GM19467 (cell line): ENCODE results near the gene HDAC8.

ENCODE experiments used
- ATAC-seq: cut with Tn5 transposase; IDR thresholded peaks from one replicate; pipeline ENCODE4 v1.9.1; 2021; ENCODE audit warnings: mild to moderate bottlenecking, moderate library complexity; ENCODE audit not compliant: unreplicated experiment

Gene HDAC8

DNA sequence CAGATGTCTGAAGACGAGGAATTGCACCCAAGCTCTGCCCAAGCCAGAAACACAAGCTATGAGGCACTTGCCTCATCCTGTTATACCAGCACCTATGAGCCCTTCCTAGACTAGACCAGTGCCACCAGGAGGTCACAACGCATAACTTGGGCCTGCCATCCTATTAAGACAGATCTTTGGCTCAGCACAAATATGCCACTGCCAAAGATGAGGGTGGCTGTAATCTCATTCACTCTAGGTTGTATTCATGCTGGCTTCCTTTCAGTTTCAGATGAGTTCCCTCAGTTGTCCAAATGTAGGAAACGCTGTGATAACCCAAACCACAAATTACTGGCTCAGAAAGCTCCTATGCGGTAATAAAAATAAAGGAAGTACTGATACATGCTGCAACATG lies 190.4 kb downstream of the HDAC8 start:
- ATAC-seq, result no peak

DNA sequence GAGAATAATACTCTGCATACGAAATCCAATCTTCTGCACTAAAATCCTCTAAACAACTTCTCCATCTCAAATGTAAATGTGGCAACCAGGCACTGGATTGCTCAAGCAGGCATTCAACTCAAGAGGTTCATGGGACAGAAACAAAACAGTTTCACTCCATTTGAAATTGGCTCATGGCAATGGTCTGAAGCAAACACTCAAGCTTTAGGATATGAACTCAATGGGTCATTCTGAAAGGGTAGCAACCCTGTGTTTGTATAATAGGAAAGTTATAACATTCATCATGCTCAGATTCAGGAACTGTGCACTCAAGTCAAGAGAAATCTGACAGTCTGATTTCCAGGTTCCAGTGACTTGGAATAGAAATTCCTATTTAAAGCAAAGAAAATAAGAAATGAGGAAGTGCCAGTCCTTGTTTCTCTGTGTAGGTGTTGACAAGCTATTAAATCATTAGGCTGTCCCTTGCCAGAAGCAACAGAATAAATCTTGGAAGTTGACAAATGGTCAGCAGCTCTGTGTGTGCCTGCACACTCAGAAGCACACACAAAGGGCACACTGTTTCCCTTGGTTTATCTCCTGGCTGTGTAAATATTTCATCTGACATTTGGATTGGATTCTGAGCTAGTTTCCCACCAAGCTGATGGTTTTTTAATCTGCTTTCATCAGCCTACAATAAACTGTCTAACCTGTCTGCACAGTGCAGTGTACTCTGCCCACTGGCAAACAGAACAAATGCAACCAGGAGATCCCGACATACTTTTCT lies 191.0 kb downstream of the HDAC8 start:
- no peak for ATAC-seq

DNA sequence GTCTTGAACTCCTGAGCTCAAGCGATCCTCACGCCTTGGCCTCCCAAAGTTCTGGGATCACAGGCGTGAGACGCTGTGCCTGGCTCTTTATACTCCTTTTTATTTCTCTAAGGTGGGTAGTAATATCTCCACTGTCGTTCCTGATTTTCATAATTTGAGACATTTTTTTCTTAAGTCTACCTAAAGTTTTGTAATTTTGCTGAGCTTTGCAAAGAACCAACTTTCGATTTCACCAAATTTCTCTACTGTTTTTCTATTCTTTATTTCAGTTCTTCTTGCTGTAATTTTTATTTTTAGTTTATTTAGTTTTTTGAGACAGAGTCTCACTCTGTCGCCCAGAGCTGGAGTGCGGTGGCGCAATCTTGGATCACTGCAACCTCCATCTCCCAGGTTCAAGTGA lies 196.5 kb downstream of the HDAC8 start:
- no peak for ATAC-seq

DNA sequence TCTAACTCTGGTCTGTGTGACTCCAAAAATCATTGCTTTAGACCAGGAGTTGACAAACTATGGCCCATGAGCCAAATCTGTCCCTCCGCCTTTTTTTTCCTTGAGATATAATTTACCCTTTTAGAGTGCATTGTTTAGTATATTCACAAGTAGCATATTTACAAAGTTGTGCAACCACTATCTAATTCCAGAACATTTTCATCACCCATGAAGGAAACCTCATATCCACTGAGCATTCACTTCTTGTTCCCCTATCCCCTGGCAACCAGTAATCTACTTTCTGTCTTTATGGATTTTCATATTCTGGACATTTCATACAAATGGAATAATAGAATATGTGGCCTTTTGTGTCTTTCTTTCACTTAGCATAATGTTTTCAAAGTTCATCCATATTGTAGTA lies 199.5 kb downstream of the HDAC8 start:
- ATAC-seq, result no peak

DNA sequence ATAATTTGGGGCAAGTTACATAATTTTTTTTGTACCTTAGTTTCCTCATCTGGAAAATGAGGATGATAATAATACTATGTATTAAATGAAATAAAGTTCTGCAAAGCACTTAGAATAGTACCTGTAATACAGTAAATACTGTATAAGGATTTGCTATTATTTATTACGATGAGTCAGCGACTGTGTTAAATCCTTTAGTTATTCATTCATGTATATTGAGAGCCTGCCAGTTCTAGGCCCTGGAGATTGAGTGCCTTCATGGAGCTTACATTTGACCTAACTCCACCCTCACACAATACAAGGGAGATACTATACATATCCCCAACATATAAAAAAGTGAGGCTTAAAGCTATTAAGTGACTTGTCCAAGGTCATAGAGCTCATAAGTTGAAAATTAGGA lies 199.9 kb downstream of the HDAC8 start:
- ATAC-seq, result no peak

DNA sequence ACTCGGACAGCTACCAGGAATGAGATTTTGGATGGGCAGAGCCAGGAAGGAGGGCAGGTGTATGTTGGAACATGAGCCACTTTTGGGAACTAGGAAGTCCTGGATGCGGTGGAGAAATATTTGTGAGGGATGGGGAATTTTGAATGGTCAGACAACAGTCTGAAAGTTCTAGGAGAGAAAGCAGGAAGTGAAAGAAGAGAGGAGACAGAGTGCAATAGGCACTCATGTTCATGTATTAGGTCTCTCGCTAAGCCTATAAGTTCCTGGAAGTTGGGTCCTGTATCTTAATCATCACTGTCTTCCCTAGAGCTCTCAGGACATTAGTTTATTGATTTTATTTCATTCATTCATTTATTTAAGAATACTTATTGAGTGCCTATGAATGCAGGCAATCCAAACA lies 201.2 kb downstream of the HDAC8 start:
- no peak for ATAC-seq

DNA sequence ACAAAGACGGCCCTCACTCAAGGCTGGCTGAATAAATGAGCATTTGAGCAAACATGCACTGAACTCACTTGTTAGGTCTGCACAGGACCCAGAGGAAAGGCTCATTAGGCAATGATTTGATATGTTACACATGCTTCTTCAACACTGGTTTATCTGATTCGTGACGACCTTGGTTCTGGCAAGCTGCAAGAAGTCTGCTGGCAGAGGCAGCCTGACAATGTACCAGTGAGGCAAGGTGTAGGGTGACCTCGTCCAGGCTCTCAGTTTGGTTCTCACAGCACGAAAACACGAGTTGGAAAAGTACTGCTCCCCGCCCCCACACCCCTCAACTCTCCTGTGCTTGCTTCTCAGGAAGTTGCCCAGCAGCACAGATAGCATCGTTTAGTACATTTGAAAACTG lies 203.8 kb downstream of the HDAC8 start:
- ATAC-seq, result no peak

DNA sequence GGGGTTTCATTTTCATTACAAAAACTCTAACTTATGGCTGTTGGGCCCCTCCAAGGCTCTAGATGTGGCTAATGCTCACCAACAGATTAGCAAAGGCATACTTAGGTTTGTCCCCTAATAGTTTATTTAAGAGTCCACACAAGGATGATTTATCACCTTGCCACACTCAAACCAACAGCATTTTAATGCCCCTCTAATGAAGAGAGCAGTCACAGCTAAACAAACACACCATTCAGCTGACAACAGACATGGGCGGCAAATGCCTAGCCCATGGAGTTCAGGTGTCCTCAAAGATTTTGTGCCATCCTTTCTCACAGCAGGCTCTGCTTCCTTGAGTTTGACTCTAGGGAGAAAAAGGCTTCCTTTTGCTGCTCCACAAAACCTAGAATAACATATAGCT lies 205.1 kb downstream of the HDAC8 start:
- no peak for ATAC-seq

DNA sequence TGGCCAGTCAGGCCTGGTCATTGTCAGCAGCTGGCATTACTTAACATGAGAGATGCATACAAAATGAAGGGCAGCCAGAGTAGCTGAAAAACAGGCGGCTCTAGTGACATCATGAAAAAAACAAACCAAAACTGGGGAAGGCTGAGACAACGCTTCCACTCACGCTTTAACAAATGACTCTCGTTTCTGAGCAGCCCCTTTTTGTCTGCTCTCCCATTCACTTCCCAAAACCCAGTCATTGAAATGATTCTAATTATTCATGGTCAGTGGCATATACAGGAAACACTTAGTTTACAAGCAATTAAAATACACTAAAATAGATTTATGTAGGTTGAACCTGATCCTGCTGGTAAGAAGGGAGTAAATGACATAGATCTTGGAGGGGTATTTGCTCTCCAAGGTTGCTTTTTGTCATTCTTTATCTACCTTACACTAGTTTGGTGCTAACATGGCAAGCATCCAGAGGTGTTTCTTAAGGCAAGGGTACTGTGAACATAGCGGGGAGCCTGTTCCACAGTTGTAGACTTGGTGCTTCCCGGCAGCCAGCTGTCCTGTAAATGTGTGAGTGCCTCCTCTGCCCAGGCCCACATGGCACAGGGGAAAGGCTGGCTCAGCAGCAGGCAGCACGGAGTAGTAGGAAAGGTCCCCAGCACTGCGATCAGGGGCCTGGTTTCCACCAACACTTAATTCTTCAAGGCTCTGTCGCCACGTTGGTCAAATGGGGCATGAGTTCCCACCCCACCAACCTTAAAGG lies 205.8 kb downstream of the HDAC8 start:
- ATAC-seq, result no peak

DNA sequence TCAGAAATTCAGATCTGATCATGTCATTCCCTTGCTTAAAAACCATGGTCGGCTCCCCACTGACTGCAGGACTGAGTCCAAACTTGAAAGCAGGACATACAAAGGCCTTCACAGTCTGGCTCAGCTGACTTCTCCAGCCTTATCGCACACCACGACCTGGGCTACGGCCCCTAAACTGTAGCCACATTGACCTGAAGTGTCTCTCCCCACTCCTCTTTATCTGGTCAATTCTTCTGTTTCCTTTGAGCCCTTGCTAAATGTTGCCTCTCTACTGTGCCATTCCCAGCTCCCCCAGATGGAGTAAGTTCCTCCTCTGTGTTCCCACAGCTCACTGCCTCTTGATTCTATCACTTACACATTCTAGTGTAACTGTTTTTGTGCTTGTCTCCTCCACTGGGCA lies 206.5 kb downstream of the HDAC8 start:
- ATAC-seq, result no peak

DNA sequence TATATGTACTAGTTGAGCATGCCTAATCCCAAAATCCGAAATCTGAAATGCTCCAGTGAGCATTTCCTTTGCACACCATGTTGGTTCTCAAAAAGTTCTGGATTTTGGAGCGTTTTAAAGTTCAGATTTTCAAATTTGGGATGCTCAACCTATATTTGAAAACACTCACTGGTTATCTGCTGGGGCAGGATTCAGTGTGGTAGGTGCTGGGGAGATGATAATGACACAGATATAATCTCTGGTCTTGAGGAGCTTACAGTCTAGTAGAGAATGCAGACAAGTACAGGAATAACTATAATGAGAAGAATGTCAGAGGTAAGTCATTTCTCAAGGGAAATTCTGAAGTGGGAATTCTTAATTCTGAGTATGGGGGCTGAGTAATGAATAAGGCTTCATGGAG lies 207.5 kb downstream of the HDAC8 start:
- no peak for ATAC-seq

DNA sequence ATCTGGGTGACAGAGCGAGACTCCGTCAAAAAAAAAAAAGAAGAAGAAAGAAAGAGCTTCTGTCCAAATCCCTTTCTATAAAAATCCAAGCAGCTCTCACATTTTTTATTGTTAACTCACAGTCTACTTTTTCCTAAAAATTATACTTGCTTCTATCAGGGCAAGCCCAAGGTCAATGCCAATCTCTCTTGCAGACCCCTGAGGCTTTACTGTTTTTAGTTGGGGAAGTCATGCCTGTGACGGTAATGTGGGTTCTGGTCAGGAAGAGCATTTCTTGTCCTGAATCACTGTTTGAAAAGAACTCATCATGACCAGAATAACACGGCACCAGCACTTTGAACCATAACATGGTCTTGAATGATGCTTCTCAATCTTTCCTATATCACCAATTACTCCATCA lies 212.3 kb downstream of the HDAC8 start:
- no peak for ATAC-seq

DNA sequence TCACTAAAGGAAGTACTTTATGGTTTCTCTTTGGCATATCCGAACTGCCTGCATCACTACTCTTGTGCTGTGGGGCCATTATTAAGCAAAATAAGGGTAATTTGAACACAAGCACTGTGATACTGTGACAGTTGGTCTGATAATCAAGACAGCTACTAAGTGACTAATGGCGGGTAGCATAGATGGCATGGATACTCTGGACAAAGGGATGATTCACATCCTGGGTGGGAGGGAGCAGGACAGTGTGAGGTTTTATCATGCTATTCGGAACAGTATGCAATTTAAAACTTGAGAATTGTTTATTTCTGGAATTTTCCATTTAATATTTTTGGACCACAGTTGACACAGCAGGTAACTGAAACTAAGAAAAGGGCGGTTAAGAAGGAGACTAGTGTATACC lies 214.3 kb downstream of the HDAC8 start:
- no peak for ATAC-seq

DNA sequence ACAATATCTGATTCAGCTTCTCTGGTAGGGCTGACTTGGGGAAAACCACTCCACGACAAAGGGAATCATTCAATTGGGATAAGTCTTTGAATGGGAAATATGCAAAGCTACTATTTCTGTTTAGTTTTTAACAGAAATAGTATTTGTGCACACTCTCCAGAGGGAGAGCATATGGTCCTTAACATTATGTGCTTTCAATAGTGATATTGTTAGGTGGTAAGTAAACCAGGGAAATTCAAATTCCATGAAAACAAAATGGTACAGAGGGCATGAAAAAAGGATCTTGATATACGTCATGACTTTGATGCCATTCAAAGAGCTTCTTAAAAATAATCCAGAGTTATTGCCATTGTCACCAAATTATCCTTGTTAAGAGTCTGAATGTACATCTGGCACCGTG lies 219.9 kb downstream of the HDAC8 start:
- no peak for ATAC-seq

DNA sequence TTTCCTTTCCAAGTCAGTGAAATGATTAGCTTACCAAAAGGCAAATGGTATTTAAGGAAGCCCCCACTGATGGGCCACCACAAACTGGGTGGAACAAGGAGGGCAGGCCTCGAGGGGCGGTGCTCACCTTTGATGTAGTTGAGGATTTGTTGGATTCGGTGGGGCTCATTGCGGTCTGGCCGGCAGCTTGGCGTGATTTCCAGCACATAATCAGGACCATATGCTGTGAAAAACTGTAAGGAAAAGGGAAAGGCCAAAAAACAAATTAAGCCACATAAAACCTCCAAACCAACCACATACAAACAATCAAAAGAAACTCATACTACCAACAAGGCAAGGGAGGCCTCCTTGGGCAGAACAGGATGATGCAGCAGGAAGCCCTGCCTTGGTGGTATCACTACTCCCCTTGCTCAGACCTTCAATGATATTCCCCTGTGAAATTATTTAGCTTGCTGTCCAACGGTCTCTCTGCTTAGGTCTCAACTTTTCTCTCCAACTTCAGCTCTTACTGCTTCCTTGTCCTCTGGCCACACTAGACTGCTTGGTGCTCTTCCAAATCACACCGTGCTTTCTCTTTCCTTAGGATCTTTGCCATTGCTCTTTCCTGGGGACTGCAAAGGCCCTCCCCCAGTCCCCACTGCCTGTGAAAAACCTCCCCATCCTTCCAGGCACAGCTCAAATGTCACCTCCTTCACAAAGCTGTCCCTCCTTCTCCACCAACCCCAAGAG lies 220.9 kb downstream of the HDAC8 start:
- no peak for ATAC-seq

DNA sequence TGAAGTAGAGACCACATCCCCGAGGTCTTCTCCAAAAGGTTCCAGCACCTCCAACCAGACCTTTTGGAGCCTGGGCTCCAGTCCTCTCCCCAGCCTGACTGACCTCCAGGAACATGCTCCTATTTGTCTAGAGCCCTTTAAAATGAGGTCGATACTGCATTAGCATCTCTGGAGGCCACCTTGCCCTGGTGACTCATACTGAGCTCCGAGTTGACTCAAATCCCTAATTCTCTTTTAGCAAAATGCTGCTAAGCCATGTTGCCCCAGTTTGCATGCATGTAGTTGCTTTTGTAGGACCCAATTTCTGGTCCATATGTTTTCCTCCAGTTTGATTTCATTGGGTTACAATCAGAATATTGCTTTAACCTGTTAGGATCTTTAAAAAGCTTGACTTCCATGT lies 223.5 kb downstream of the HDAC8 start:
- ATAC-seq, result peak; percentile 87

DNA sequence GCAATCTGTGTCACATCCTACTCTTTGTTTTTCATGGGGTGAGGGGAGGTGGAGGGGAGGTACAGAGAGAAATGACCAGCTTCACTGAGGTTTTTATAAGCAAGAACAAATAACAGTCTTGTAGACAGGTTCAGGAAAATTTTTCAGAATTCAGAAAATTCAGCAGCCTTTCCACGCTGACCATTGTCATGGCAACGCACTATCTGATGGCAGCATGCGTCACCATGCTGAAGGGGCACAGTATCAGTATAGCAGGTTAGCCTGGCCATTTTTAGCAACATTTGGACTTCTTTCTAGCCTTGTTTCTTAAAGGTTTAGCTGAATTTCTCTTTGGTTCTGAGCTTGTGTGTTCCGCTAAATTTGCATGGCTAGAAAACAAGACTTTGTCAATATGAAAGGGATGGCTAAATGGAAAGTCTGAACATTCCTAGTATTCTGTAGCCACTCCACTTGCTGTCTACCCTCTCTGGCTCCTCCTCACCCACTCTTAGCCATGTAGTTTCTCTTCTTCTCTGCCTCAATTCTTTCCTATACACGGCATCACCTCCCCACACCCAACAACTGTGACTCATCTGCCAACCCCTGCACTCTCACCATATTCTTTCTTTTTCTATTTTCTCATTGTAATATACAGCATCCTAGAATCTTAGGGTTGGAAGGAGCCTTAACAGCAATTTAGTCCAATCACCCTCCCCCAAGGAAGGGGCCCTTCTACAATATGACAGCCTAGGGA lies 224.2 kb downstream of the HDAC8 start:
- ATAC-seq, result no peak

DNA sequence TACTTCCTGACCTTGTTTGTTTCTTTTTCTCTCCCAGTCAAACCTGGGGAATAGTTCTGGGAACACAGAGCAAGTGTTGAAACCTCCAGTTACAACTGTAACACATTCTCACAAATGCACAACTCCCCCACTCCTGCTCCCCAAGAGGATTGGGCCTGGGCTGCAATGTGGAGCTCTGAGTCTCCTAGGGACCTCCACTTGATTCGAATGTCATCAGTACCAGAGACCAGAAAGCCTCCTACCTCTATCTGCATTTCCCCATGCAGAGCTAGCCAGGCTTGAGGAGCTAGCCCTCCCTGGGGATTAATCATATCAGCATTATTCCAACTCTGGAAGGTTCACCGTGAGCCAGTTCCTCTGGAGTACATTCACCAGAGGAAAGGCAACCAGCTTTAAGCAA lies 225.3 kb downstream of the HDAC8 start:
- ATAC-seq, result no peak

DNA sequence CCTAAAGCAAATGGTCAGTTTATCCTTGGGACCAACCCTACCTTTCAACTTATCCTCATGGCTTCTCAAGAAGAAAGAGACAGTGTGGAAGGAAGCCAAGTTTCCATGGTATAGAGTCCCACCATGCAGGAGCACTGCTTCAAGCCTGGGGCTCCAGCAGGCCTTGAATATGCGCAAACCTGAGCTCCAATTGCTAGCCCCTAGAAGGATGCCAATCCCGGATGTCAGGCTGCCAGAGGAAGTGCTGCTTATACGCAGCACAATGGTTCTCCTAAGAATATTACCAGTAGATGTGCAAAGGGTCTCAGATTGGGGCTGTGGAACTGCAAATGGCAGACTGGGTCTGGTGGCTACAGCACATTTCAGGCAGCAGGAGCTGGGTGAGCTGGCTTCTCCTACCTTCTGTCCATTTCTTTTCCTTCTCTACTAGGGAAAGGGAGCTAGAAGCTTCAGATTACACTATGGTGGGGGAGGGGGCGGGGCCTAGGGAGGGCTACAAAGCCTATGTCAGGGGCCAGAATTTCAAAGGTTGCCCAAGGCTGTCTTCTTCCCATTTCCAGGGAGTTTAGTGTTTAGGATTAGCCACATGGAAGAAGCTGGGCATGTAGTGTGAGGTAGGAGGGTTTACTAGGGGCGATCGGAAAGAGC lies 226.2 kb downstream of the HDAC8 start:
- no peak for ATAC-seq

DNA sequence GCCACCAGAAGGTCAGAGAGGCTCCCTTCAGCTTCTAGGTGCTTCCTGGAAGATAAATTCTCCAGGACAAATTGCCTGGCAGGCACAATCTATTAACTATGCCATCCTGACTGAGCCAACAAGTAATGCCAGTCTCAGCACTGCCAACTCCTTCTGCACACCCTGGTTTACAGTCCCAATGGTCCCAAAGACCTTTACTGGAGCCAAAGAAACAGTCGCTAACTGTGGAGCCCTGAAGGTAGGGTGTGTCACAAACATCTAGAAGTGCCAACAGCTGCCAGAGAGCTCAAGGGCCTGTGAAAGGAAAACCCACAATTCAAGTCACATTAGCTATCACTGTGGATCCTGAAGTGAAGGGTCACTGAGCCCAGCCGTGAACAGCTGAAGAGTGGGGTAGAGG lies 232.0 kb downstream of the HDAC8 start:
- no peak for ATAC-seq

DNA sequence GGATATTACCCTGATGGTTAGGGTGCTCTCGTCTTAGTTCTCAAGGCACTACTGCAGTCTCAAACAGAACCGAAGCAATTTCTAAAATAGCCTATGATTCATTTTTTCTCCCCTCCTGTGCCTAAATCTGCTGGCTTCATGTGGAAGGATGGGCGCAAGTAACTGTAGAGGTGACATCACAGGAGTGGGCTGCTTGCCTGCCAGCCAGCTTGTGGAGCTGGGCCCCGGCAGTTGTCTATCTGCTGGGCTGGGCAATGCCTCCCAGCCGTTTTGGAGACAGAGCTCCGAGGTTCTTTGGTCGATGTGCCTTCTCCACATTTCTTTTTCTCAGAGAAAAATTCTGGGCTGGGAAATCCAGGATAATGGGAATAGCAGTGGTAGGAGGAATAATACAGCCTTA lies 232.6 kb downstream of the HDAC8 start:
- no peak for ATAC-seq
